Kidney glomerular epithelial cell (primary cell): ENCODE data around the gene INHA.
A peak's percentile ranks its signal among the peaks of the same experiment; 100 is the strongest.

Experiments used
- DNase-seq: peaks from one replicate; lab custom pipeline; 2025; lab: John Stamatoyannopoulos, UW

INHA gene

DNA sequence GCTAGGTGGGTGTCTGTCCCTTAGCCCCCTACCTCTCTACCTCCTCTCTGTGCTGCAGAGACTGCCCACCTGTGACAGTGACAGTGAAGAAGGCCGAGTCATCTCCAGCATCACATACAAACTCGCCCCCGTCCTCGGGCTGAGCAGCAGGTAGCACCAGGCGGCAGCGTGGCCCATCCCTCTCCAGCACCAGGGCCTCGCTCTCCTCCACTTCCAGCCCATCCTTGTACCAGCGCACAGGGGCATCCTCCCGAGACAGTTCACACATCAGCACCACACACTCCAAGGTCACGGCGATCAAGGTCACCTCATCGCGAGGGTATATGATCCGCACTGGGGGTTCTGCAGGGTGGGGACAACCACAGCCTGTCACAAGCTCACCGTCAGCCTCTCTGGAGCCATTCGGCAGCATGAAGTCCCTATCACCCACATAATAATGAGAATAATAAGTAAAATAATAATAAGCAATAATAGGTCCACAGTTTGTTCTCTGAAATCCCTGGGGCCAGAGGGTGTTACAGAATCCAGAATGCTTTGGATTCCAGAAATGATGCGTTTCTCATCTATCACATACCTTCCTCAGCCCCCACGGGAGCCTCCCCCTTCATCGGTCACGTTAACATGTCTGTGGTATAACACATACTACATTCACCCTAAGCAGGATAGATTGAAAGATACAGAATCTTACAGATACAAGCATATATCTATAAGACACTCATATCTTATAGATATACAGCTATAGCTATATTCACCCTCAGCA, 12.8 kb upstream of the INHA start:
- DNase-seq, result peak; percentile 5

DNA sequence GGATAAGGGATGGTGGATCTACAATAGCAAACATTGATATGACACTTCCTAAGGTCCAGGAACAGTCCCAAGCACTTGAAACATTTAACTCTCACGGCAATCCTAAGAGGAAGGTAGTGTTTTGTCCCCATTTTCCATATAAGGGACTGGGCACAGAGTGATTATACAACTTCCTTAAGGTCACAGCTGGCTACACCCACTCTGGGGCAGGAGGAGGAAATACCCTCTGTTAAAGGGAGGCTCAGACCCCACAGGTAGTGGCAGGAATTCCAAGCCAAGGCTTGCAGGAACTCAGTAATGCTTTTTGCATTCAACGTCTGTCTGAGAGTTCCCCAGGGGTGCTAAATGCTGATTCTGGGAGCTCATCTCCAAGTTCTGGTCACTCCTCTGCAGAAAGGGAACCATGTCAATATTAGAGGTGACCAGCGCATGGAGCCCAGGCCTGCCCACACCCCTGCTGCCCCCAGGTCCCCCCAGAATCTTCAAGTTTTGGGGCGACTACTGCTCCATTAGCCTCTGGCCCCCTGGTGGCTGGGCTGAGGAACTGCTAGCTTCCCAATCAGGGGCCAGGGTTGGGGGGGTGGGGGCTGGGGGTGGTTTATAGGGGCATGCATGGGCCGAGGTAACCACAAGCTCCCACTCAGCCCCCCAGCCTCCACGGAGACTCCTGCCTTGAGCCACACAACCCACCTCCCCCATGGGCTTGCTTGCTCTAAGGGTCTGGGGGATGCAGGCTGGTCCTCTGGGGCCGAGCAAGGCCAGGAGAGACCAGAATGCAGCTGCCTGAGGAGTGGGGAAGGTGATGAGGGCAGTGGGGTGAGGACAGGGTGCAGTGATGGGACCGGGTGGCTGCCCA, 11.8 kb upstream of the INHA start:
- no peak for DNase-seq

DNA sequence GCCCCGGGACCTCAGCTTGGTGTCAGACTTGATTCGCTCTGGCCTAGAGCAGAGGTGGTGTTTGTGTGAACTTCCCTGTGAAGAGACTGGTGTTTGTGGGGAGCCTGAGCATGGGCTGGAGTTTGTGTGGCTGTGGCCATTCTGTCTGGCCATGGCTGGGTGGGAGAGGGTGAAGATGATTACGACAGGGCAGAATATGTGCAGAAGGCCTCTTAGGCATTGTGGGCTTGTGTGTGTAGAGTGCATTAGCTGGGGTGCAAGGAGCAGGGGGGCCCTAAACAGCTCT, 11.3 kb upstream of the INHA start:
- DNase-seq, result no peak

DNA sequence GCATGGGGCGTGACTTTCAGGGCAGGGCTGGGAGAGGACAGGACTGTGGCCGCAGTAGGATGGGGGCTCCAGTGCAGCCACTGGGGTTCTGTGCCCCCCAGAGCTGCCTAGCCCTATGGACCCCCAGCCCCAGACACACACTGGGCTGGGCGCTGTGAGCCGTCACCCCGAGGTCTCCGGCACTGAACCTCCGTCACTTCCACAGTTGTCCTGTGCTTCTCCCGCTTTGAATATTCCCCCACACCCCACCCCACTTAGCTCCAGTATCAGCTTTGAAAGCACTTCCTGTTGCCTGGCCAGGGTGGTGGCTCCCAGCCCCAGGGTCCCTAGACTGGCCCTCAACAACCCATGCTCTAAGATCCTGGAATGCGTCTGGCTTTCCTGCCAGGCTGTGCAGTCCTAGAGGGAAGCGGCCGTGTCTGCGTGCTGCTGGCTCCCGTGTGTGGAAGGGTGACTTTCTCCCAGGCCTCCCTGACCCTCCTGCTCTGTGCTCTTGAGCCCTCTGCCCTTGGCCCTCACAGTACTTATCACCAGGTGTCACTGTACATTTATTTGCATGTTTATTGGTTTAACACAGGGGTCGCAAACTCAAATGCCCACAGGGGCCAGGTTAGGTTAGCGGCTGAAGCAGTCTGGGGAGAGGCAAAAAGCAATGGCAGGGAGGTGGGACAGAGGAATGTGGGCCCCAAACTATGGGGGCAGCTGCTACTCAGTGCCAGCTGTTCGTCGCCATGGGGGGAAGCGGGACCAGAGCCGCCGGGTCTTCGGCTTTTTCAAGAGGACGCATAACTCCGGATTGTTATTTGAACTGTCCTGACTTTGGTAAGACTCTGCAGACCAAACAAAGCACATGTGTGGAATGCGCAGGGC, 10.7 kb upstream of the INHA start:
- DNase-seq, result no peak

DNA sequence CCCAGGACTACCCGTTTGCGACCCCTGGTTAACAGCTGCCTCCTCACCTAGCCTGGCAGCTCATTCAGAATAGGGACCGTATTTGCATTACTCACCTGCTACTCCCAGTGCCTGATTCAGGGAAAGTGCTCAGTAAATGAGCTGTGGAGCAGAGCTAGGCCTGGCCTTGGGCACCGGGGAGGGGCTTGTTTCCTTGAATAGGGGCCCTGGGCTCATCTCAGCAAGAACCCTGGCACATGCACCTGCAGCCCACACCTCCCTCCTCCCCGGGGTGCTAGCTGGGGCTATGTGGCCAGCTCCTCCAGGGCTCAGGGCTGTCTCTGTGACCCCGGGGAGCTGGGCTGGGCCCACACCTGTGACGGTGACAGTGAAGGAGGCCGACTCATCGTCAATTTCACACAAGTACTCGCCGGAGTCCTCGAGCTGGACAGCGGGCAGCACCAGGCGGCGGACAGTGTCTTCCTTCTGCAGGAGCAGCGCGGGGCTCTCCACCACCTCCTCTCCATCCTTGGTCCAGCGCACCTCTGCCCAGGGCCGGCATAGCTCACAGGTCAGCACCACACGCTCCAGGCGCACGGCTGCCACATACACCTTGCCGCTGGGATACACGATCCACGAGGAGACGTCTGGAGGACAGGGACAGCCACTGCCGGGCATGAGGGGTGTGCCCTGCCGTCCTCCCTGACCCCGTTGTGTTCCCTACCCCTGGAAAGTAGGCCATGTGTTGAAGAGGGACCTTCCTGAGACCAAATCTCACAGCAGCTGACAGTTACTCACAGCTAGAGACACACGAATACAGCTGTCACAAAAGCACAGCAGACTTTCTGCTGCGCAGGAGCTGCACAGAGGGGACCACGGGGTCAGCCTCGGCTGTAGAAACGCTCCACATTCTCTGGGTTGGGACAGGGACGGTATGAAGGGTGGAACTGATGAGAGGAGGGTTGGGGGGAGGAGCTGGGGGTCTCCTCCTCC, 9.8 kb upstream of the INHA start:
- no peak for DNase-seq

DNA sequence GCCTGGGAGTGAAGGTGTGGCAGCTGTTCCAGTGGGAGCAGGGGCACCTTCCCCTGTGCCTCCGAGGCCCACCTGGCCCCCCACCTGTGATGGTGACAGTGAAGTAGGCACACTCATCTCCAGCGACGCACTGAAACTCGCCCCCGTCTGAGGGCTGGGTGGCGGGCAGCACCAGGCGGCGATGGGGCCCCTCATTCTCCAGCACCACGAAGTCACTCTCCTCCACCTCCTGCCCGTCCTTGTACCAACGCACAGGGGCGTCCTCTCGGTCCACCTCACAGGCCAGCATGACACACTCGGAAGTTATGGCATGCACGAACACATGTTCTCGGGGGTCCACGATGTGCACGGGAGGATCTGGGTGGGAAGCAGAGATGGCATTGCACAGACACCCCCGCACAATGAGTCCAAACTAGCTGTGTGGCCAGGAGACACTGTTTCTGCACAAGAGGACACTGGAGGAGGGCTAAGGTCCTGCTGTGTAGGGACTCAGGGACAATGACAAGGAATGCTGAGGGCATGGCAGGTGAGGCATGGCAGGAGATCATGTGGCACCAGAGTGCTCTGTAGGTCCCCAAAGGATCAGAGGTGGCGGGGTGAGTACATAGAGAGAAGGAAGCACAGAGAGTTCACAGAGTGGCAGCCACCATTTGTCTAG, 8.7 kb upstream of the INHA start:
- DNase-seq, result no peak

DNA sequence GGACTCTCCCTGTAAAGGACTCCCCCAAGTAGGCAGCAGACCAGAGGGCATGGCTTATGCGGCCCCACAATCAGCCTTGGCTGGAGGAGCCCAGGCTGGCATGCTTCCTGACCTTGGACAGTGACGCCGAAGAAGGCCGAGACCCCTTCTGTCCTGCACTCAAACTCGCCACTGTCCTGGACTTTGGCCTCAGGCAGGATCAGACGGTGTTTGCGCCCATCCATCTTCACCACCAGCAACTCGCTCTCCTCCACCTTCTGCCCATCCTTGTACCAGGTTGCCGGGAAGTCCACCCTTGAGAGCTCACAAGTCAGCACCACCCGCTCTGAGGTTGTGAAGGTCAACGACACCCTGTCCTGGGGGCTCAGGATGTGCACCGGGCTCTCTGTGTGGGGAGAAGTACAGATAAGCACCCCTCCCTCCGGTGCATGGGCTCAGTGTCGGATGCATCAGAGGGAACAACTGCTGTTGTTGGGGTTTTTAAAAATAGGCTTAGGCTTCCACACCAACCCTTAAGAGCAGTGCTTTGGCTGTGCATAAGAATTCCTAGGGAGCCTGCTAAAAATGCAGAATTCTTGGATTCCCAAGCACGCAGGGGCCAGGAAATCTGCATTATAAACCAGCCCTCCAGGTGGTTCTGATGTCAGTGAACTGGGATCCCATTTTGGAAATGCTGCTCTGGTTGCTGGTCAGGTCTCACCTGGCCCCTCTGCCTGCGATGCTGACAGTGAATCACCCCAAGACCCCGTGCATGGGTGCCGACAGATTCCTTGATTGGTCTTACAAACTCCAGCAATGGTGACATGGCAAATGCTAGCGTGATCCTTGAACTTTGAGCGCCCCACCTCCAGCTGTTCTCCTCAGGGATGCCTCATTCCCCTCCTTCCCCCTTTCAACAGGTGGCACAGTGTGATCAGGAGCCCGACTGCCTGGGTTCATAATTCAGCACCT, 6.7 kb upstream of the INHA start:
- DNase-seq, result no peak

DNA sequence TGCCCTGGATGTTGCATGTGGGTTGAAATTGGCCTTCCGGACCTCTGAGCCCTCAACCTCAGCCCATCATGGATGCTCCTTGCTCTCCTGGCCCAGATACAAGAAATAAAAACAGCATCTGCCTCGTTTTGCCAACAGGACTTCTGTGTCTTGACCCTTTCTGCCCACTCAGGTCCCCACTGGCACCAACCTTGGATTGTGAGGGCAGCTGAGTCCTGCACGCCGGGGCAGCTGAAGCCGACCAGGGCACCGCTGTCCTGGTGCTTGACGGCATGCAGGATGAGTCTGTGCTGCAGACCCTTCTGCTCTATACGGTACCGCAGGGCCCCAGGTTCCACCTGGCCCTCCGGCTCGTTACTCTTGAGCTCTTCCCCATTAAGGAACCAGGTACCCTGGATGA, 5.5 kb upstream of the INHA start:
- DNase-seq, result no peak

DNA sequence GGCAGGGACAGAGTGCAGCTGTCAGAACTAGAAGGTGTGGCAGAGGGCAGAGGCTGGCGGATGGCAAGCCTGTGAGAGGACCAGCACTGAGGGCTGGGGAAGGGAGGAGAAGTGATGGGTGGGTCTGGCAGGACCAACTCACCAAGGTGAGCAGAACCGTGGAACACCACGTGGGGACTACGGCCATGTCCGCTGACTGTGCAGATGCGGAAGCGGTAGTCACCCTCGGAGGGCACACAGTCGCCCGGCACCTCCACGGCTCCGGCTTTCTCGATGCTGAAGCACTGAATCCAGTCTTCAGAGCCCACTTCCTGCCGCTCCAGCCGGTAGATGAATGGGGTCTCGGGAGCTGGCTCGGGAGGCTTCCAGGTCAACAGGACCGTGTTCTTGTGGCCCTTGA, 5.0 kb upstream of the INHA start:
- no peak for DNase-seq

DNA sequence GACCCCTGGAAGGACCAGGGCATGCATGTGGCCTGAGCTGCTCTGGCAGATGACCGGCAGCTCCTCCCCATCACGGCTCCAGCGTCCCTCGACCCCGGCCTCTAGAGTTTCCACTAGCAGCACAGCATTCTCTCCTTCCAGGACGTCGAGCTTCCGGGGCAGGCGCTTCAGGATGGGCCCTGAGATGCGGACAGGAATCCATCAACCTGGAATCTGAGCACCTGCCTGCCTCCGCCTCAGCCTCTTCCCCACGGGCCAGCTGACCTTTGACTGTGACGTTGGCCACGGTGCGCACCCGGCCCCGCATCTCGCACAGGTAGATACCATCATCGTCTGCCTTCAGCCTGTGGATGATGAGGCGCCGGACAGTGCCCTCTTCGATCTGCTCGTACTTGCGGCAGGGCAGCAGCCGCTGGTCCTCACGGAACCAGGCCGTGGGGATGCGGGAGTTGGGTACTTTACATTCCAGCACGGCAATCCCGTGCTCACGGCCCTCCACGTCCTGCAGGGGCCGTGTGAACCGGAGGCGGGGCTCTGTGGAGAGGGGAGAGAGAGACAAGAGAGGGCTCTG, 4.2 kb upstream of the INHA start:
- no peak for DNase-seq

DNA sequence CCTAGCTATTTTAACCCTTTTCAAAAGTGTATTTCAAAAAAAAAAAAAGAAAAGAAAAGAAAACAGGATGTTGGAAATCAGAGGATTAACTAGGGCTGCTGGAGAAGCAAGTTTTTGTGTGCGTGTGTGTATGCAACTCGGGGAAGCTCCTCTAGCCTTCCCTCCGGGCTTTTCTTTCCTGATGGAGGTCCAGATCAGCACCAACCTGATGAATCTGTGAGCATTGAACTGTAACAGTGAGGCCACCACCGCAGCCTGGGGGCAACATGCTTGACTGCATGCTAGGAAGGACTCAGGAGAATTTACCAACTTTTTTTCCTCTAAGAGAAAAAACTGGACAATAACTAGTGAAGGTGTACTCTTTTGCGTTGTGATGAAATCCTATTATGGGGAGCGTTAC, 3.1 kb upstream of the INHA start:
- DNase-seq, result no peak

DNA sequence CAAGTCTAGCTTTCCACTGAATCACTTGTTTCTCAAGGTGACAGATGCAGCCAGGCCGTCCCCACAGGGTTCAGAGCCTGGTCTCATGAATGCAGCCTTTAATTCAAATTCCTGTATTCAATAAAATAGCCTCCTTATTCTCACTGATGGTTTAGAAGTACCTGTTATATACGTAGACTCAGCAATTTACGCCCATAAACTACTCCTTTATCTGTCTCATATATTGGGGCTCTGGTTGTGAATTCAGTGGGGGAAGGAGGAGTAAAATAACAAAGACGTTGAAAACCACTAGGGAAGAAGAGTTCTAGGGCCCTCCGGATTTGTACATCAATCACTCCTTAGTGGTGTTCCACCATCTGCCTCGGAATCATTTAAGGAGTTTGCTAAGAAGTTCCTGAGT, 2.5 kb upstream of the INHA start:
- no peak for DNase-seq

DNA sequence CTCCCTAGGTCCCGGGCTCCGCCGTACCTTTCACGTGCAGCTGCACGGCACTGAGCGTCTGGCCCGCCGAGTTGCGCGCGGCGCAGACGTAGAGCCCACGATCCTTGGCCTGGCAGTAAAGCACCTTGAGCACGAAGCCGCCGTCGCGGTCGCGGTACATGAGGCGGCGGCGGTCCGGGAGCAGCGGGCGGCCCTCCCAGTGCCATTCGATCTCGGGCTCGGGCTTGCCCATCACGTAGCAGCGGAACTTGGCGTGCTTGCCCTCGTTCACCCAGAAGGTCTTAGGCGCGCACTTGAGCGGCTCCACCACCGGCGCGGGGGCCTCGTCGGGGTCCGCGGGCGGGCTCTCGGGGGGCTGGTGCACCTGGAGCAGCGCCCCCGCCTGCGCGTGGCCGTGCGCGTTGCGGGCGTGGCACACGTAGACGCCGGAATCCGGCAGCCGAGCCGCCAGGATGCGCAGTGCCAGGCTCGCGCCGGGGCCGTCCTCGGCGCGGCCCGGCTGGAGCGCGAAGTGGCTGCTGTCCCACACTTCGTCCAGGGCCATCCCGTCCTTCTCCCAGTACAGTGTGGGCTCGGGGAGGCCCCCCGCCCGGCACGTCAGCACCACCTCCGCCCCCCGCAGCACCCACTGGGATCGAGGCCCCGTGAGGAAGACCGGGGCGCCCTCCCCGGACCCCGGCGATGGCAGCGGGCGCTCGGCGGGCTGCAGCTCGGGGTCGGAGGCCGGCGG, 1.8 kb upstream of the INHA start:
- DNase-seq, result no peak

DNA sequence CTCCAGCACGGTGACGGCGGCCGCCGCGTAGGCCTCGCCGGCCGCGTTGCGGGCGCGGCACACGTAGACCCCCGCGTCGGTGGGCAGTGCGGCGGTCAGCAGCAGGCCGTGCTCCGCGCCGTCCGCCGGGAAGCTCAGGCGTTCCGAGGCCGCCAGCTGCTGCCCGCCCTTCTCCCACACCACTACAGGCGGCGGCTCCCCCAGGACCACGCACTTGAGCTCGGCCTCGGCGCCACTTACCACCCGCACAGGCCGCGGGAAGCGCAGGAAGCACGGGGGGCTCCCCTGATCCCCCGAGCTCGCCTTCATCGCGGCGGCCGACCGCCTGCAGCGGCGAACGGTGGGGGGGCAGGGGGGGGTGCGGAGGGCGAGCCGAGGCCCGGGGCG, 1.2 kb upstream of the INHA start:
- DNase-seq, result no peak

DNA sequence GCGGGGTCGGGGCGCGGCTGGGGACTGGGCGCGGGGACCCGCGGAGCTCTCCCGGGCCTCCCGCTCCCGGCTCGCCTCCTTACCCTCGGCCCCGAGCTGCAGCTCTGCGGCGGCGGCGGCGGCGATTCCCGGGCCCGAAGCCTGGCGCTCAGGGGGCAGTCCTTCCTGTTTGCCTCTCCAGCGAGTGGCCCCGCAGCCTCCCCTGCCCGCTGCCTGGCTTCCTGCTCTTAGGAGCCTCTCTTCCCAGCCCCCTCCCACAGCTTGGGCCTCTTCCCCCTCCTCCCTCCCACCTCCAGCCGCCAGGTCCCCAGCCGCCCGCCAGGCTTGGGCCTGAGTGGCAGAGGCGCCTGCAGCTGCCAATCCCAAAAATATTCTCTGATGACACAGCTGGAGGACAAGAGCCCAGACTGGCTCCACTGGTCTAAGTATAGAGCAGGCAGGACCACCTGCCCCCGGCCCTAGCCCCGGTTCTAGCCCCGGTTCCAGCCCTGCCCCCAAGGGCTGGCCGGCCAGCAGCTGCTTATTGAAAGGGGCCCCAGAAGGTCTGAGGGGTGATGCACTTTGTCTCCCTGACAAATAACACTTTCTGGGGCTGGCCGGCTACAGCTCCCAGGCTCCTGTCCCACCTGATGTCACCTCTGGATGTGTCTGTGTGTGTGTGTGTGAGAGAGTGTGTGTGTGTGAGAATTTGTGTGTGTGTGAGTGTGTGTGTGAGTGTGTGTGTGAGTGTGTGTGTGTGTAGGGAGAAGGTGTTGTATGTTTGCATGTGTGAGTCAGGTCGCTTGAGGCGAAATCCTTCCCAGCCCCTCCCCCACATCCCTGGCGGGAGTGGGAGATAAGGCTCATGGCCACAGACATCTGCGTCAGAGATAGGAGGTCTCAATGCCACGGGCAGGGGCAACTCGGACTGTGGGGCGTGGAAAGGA, 536 bp upstream of the INHA start, which contains the start of gene OBSL1:
Gene OBSL1, minus strand, starts transcription at position 229 of the 926 bp plus-strand sequence. CDS start 307 bp downstream, outside the sequence.
- peak; percentile 36 for DNase-seq

DNA sequence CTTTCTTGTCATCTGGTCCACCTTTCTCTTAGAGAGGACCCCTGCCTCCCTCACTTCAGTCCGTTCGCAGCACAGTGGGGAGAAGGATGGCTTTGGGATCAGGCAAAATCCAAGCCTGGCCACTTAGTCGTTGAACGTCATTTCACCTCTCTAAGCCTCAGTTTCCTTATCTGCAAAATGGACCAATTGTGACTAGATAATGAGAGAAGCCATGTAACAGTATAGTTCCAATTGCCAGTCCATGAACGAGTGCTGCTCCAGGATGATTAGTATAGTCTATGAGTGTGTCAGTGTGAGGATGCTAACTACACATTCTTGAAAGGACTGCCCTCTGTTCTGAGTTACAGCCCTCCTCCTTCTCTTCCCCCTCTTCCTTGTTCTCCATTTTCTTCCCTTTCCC, 1.1 kb downstream of the INHA start:
- no peak for DNase-seq

DNA sequence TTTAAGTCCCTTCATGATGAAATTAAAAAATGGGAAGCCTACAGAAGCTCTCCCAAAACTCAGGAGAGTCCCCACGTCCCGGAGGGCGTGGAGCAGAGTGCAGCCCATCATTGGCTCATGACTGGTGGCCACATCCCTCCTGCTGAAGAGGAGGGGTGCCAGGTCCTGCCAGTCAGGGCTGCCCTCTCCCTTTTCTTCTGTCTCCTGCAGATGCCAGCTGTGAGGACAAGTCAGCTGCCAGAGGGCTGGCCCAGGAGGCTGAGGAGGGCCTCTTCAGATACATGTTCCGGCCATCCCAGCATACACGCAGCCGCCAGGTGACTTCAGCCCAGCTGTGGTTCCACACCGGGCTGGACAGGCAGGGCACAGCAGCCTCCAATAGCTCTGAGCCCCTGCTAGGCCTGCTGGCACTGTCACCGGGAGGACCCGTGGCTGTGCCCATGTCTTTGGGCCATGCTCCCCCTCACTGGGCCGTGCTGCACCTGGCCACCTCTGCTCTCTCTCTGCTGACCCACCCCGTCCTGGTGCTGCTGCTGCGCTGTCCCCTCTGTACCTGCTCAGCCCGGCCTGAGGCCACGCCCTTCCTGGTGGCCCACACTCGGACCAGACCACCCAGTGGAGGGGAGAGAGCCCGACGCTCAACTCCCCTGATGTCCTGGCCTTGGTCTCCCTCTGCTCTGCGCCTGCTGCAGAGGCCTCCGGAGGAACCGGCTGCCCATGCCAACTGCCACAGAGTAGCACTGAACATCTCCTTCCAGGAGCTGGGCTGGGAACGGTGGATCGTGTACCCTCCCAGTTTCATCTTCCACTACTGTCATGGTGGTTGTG, 2.6 kb downstream of the INHA start:
- no peak for DNase-seq
